IMR-90 (cell line): ENCODE data around the gene SLC9B2. TPM values are rescaled to one million over a fixed set of nuclear protein-coding genes. Genes with fewer than 3 reads are reported as not detected.

Source experiments
- ATAC-seq: fragments of 200-7000 bp; cut with Tn5 transposase; 2 replicates; pipeline ENCODE4 v1.9.1; 2020; ENCODE audit warnings: low read depth, mild to moderate bottlenecking, moderate library complexity
- BruUV-seq: library from RNA; stranded (reverse); fragments of 400-500 nt; replicated peaks from 2 replicates; lab custom pipeline; 2021; lab: Mats Ljungman, UMichigan
- CTCF ChIA-PET: fragments of 300-600 bp; formaldehyde crosslinking; extraction: SDS; loops from one replicate; lab custom pipeline; 2021; ENCODE audit warnings: antibody characterized with exemption; lab: Yijun Ruan, JAX
- POLR2A ChIA-PET: fragments of 300-600 bp; sonication (Branson Sonifier 250); formaldehyde crosslinking; loops from one replicate; lab custom pipeline; 2022; ENCODE audit warnings: antibody characterized with exemption; ENCODE audit not compliant: unreplicated experiment; lab: Charles Lee
- DNase-seq: peaks from one replicate; pipeline ENCODE4 v3.0.0; 2013
- H2AFZ ChIP-seq: replicated peaks from 2 replicates; pipeline ENCODE3; 2013; ENCODE audit warnings: low read length, mild to moderate bottlenecking; ENCODE audit not compliant: poor library complexity
- H2AK5ac ChIP-seq: 2 replicates; pipeline ENCODE4 v1.6.1; 2013; ENCODE audit warnings: low read depth, low read length, inconsistent platforms
- H2AK9ac ChIP-seq: replicated peaks from 2 replicates; pipeline ENCODE3; 2013; ENCODE audit warnings: mild to moderate bottlenecking, low read depth, low read length, moderate library complexity; ENCODE audit not compliant: poor library complexity
- H2BK120ac ChIP-seq: 2 replicates; pipeline ENCODE4 v1.6.1; 2013; ENCODE audit warnings: low read depth, low read length, inconsistent platforms
- H2BK15ac ChIP-seq: 3 replicates; pipeline ENCODE4 v1.6.1; 2013; ENCODE audit warnings: low read depth, low read length, inconsistent platforms
- H2BK20ac ChIP-seq: 2 replicates; pipeline ENCODE4 v1.6.1; 2013; ENCODE audit warnings: low read depth, mild to moderate bottlenecking, inconsistent platforms, low read length, moderate library complexity
- H2BK5ac ChIP-seq: 2 replicates; pipeline ENCODE4 v1.6.1; 2013; ENCODE audit warnings: mild to moderate bottlenecking, low read depth, low read length, inconsistent platforms; ENCODE audit not compliant: poor library complexity, severe bottlenecking
- H3K14ac ChIP-seq: replicated peaks from 2 replicates; pipeline ENCODE4 v1.6.1; 2013; ENCODE audit warnings: low read depth, low read length, inconsistent platforms
- H3K18ac ChIP-seq: 2 replicates; pipeline ENCODE4 v1.6.1; 2013; ENCODE audit warnings: low read depth, low read length, control low read depth
- H3K23ac ChIP-seq: 2 replicates; pipeline ENCODE4 v1.6.1; 2013; ENCODE audit warnings: low read depth, low read length, inconsistent platforms
- H3K27ac ChIP-seq: 2 replicates; pipeline ENCODE4 v1.5.1; 2013; ENCODE audit warnings: mild to moderate bottlenecking, control low read depth, low read length; ENCODE audit not compliant: insufficient read depth
- H3K27me3 ChIP-seq: 2 replicates; pipeline ENCODE4 v1.6.1; 2013; ENCODE audit warnings: low read length; ENCODE audit not compliant: control insufficient read depth, insufficient read depth
- H3K36me3 ChIP-seq: 2 replicates; pipeline ENCODE4 v1.6.1; 2013; ENCODE audit warnings: low read length, mixed read lengths; ENCODE audit not compliant: control insufficient read depth, insufficient read depth
- H3K4ac ChIP-seq: 2 replicates; pipeline ENCODE4 v1.6.1; 2013; ENCODE audit warnings: low read depth, low read length, inconsistent platforms
- H3K4me1 ChIP-seq: 2 replicates; pipeline ENCODE4 v1.6.1; 2013; ENCODE audit warnings: low read length, mixed read lengths; ENCODE audit not compliant: control insufficient read depth, insufficient read depth
- H3K4me2 ChIP-seq: 2 replicates; pipeline ENCODE4 v1.6.1; 2013; ENCODE audit warnings: low read depth, mild to moderate bottlenecking, control low read depth, low read length, moderate library complexity
- H3K4me3 ChIP-seq: 2 replicates; pipeline ENCODE4 v1.5.1; 2013; ENCODE audit warnings: low read depth, mild to moderate bottlenecking, control low read depth, low read length, moderate library complexity; ENCODE audit not compliant: insufficient read depth
- H3K56ac ChIP-seq: 2 replicates; pipeline ENCODE4 v1.6.1; 2013; ENCODE audit warnings: low read length, inconsistent platforms; ENCODE audit not compliant: insufficient read depth; ENCODE audit errors: extremely low read depth
- H3K79me1 ChIP-seq, 2 experiments: 2 replicates each; pipeline ENCODE4 v1.6.1; 2013; ENCODE audit warnings: low read length in 2 of 2, inconsistent platforms in 1 of 2, low read depth in 1 of 2
- H3K9ac ChIP-seq: 2 replicates; pipeline ENCODE4 v1.6.1; 2013; ENCODE audit warnings: low read depth, low read length, control low read depth
- H3K9me1 ChIP-seq: 2 replicates; pipeline ENCODE4 v1.6.1; 2013; ENCODE audit warnings: low read length, inconsistent platforms; ENCODE audit not compliant: insufficient read depth
- H3K9me3 ChIP-seq: 2 replicates; pipeline ENCODE4 v1.6.1; 2013; ENCODE audit warnings: low read length; ENCODE audit not compliant: control insufficient read depth, insufficient read depth
- H4K20me1 ChIP-seq: 2 replicates; pipeline ENCODE4 v1.6.1; 2013; ENCODE audit warnings: low read length, inconsistent platforms; ENCODE audit not compliant: insufficient read depth
- H4K5ac ChIP-seq: 2 replicates; pipeline ENCODE4 v1.6.1; 2013; ENCODE audit warnings: mild to moderate bottlenecking, low read depth, low read length, control low read depth
- H4K8ac ChIP-seq, 2 experiments: 2 replicates each; pipeline ENCODE4 v1.6.1; 2013; ENCODE audit warnings: low read depth in 2 of 2, low read length in 2 of 2, control low read depth in 1 of 2, inconsistent platforms in 1 of 2
- H4K91ac ChIP-seq: 2 replicates; pipeline ENCODE4 v1.6.1; 2013; ENCODE audit warnings: low read depth, low read length, inconsistent platforms; ENCODE audit not compliant: insufficient read depth
- BHLHE40 ChIP-seq: fragments of 150-350 bp; IDR thresholded peaks from 2 replicates; pipeline ENCODE4 v1.6.1; 2016; ENCODE audit warnings: mild to moderate bottlenecking, low read depth, low read length
- CEBPB ChIP-seq: IDR thresholded peaks from 2 replicates; pipeline ENCODE4 v1.6.1; 2012; ENCODE audit warnings: low read depth, low read length, improper control_type of control experiment
- CHD1 ChIP-seq: IDR thresholded peaks from 2 replicates; pipeline ENCODE4 v1.6.1; 2012; ENCODE audit warnings: low read depth, low read length, improper control_type of control experiment
- CTCF ChIP-seq: conservative IDR thresholded peaks from 2 replicates; pipeline ENCODE4 v1.5.1; 2012; ENCODE audit warnings: mild to moderate bottlenecking, low read depth, low read length, improper control_type of control experiment
- MAFK ChIP-seq: IDR thresholded peaks from 2 replicates; pipeline ENCODE4 v1.6.1; 2012; ENCODE audit warnings: low read depth, low read length, improper control_type of control experiment
- MXI1 ChIP-seq: IDR thresholded peaks from 2 replicates; pipeline ENCODE4 v1.6.1; 2012; ENCODE audit warnings: low read depth, mild to moderate bottlenecking, low read length, moderate library complexity, borderline replicate concordance
- RAD21 ChIP-seq: IDR thresholded peaks from 2 replicates; pipeline ENCODE4 v1.6.1; 2012; ENCODE audit warnings: low read length, improper control_type of control experiment
- RCOR1 ChIP-seq: IDR thresholded peaks from 2 replicates; pipeline ENCODE4 v1.6.1; 2012; ENCODE audit warnings: mild to moderate bottlenecking, low read length, improper control_type of control experiment; ENCODE audit not compliant: insufficient replicate concordance
- RFX5 ChIP-seq: IDR thresholded peaks from 2 replicates; pipeline ENCODE4 v1.8.0; 2012; ENCODE audit warnings: low read depth, mild to moderate bottlenecking, low read length, moderate library complexity
- SMC3 ChIP-seq: fragments of 150-350 bp; IDR thresholded peaks from 2 replicates; pipeline ENCODE4 v1.6.1; 2016; ENCODE audit warnings: low read depth, mild to moderate bottlenecking, antibody characterized with exemption, low read length, moderate library complexity
- USF2 ChIP-seq: fragments of 150-350 bp; IDR thresholded peaks from 2 replicates; pipeline ENCODE4 v1.6.1; 2017; ENCODE audit warnings: mild to moderate bottlenecking, antibody characterized with exemption, low read length, low read depth
- WGBS, 2 experiments: methylation state at CpG; one replicate each; pipeline versions ENCODE4 v1.1.5 to v1.1.7; 2013; ENCODE audit warnings: missing lambda C conversion rate in 2 of 2; ENCODE audit not compliant: insufficient read length in 1 of 2; ENCODE audit errors: extremely low coverage in 2 of 2; 5-methylcytosine and 5-hydroxymethylcytosine counted together
- dilution Hi-C: fragments of 300-500 bp; cut with HindIII; formaldehyde crosslinking; loops from one replicate; pipeline ENCODE4 v1.14.3; 2018; ENCODE audit warnings: low sequenced_read_pairs; ENCODE audit not compliant: unreplicated experiment
- in situ Hi-C: fragments of 300-500 bp; cut with MboI; formaldehyde crosslinking; loops from 3 replicates; pipeline ENCODE4 v1.14.3; 2019; ENCODE audit warnings: low sequenced_read_pairs, inconsistent platforms, mixed read lengths
- intact Hi-C: fragments of 100-400 bp; cut with micrococcal nuclease; formaldehyde crosslinking; loops from 2 replicates; pipeline ENCODE4 v1.10.0; 2022
- polyA plus RNA-seq, 3 experiments: library from polyadenylated mRNA; depleted of rRNA; stranded (reverse); fragments of >200 nt; gene quantifications; 2 replicates each; pipeline ENCODE4 v1.2.3, GENCODE V29; 2012; ENCODE audit warnings: low replicate concordance in 1 of 3
- total RNA-seq: library from RNA; depleted of rRNA; stranded (reverse); fragments of >200 nt; gene quantifications from 2 replicates; pipeline ENCODE4 v1.2.3, GENCODE V29; 2012

SLC9B2 gene
- total and polyA plus RNA-seq, 2 of the 4 experiments (the other 2 are of a cell fraction) = 5.7 to 9.0 TPM

- Histone ChIP-seq H3K9me3 (no peaks in the 10 kb centered on the region), H3K4me2 (no peak overlapping the region), H3K9ac (no peak overlapping the region), H3K79me1 (no peaks in the 10 kb centered on the region), H3K18ac (no peak overlapping the region), H2BK5ac (no peak overlapping the region), H4K8ac (no peak overlapping the region), H2BK120ac (no peak overlapping the region), H3K27ac (no peak overlapping the region), H2AK9ac (no peak overlapping the region), H3K4ac (no peak overlapping the region), H4K5ac (no peak overlapping the region), H4K91ac (no peak overlapping the region), H4K20me1 (no peaks in the 10 kb centered on the region), H3K27me3 (no peaks in the 10 kb centered on the region), H3K36me3 (no peaks in the 10 kb centered on the region), H3K23ac (no peak overlapping the region), H2BK20ac (no peak overlapping the region), H2AFZ (no peak overlapping the region), H2AK5ac (no peak overlapping the region), H3K9me1 (no peaks in the 10 kb centered on the region), H3K14ac (no peak overlapping the region), H3K4me1 (no peaks in the 10 kb centered on the region), H3K56ac (no peak overlapping the region), H3K4me3 (no peak overlapping the region), H2BK15ac (no peak overlapping the region)
- ChIA-PET POLR2A (no interaction called here), CTCF (no interaction called here)
- TF ChIP-seq CEBPB (no peak), BHLHE40 (no peak), RAD21 (no peak), USF2 (no peak), CTCF (no peak), MAFK (no peak), SMC3 (no peak), RFX5 (no peak), CHD1 (no peak), MXI1 (no peak), RCOR1 (no peak)
- BruUV-seq = no TSS peak
- intact Hi-C loops = no loop called here
- ATAC-seq (no peak), DNase-seq (no peak)
- dilution Hi-C loops = no loop called here
- no CpG with 5 or more reads among the region's 1 CpG for WGBS, 2 experiments
- in situ Hi-C loops = no loop called here
Observed at GRCh38 chr4:102988429-102989020, 88.0 kb downstream of the SLC9B2 start.
